Neutrophil (primary cell): ENCODE data around the gene C11orf42.
"Not testable (repeated sequence)": the region's sequence is repeated elsewhere in the genome, so short reads cannot be mapped to it uniquely, and the experiment has no call there.

ENCODE experiments used
- H3K27ac ChIP-seq: fragments of 200-600 bp; sonication (generic); 2 replicates; pipeline ENCODE4 v1.5.1; 2016; ENCODE audit warnings: mild to moderate bottlenecking, moderate library complexity
- H3K27me3 ChIP-seq: fragments of 200-600 bp; sonication (generic); 2 replicates; pipeline ENCODE4 v1.6.0; 2016; ENCODE audit warnings: mild to moderate bottlenecking
- H3K36me3 ChIP-seq: fragments of 200-600 bp; sonication (generic); 2 replicates; pipeline ENCODE4 v1.5.1; 2017
- H3K4me1 ChIP-seq, 2 experiments: fragments of 200-600 bp in 1 of 2; sonication (generic) in 1 of 2; 1 replicate in 1 of 2; 2 replicates in 1 of 2; pipeline versions ENCODE4 v1.5.1 to v1.6.1; 2013 to 2016; ENCODE audit warnings: low read depth in 1 of 2, low read length in 1 of 2, mild to moderate bottlenecking in 1 of 2, moderate library complexity in 1 of 2; ENCODE audit not compliant: control insufficient read depth in 1 of 2, insufficient read depth in 1 of 2
- H3K4me3 ChIP-seq, 2 experiments: fragments of 200-600 bp in 1 of 2; sonication (generic) in 1 of 2; 1 replicate in 1 of 2; 2 replicates in 1 of 2; pipeline ENCODE4 v1.5.1; 2013 to 2016; ENCODE audit warnings: low read depth in 1 of 2, low read length in 1 of 2, mild to moderate bottlenecking in 1 of 2, moderate library complexity in 1 of 2
- H3K9me3 ChIP-seq: fragments of 200-600 bp; sonication (generic); 2 replicates; pipeline ENCODE4 v1.5.1; 2016
- TF ChIP-seq, protein P1 (sequence below): fragments of 200-600 bp; sonication (generic); IDR thresholded peaks from 2 replicates; pipeline ENCODE4 v1.5.1; 2016; ENCODE audit warnings: antibody characterized with exemption

The C11orf42 gene

DNA sequence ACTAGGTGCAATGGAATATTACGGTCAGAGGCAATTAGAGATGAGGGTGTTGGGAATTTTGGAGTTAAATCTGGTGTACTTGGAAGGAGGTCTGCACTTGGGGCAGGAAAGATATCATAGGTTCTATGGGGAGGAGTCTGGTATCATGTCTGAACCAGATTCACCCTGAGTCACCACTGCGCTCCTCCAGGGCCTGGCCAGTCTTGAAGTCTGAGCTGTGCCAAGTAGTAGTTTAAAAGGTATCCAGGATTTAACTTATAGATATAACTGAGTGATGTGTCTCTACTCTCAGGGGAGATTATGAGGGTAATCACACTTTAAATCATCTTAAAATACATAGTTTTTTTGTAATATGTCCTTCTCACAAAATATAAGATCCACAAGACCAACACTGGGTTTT is 40.2 kb downstream of the C11orf42 start:
- Histone ChIP-seq H3K27ac (no peak overlapping the region), H3K4me1 (peaks cover 13% of the 10 kb centered on the region in 2 experiments), H3K36me3 (no peaks in the 10 kb centered on the region), H3K27me3 (no peaks in the 10 kb centered on the region), H3K4me3 (no peak overlapping the region), H3K9me3 (no peaks in the 10 kb centered on the region)
- TF ChIP-seq, protein P1, sequence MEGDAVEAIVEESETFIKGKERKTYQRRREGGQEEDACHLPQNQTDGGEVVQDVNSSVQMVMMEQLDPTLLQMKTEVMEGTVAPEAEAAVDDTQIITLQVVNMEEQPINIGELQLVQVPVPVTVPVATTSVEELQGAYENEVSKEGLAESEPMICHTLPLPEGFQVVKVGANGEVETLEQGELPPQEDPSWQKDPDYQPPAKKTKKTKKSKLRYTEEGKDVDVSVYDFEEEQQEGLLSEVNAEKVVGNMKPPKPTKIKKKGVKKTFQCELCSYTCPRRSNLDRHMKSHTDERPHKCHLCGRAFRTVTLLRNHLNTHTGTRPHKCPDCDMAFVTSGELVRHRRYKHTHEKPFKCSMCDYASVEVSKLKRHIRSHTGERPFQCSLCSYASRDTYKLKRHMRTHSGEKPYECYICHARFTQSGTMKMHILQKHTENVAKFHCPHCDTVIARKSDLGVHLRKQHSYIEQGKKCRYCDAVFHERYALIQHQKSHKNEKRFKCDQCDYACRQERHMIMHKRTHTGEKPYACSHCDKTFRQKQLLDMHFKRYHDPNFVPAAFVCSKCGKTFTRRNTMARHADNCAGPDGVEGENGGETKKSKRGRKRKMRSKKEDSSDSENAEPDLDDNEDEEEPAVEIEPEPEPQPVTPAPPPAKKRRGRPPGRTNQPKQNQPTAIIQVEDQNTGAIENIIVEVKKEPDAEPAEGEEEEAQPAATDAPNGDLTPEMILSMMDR: no peak

GRCh38 chr11:6248248-6248647 is 42.9 kb downstream of the C11orf42 start:
- Histone ChIP-seq H3K27me3 (no peaks in the 10 kb centered on the region), H3K4me3 (no peak overlapping the region), H3K27ac (no peak overlapping the region), H3K4me1 (no peaks in the 10 kb centered on the region), H3K9me3 (no peaks in the 10 kb centered on the region), H3K36me3 (no peaks in the 10 kb centered on the region)
- TF ChIP-seq, protein P1: no peak

DNA sequence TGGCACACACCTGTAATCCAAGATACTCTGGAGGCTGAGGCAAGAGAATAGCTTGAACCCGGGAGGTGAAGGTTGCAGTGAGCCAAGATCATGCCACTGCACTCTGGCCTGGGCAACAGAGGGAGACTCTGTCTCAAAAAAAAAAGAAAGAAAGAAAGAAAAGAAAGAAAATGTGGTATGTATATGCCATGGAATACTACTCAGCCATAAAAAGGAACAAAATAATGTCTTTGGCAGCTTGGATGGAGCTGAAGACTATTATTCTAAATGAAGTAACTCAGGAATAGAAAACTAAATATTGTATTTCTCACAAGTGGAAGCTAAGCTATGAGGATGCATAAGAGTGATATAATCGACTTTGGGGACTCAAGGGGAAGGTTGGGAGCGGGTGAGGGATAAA is 43.5 kb downstream of the C11orf42 start:
- not testable (repeated sequence) for H3K27me3 ChIP-seq, H3K4me1 ChIP-seq, H3K4me3 ChIP-seq, H3K27ac ChIP-seq, H3K9me3 ChIP-seq, H3K36me3 ChIP-seq

DNA sequence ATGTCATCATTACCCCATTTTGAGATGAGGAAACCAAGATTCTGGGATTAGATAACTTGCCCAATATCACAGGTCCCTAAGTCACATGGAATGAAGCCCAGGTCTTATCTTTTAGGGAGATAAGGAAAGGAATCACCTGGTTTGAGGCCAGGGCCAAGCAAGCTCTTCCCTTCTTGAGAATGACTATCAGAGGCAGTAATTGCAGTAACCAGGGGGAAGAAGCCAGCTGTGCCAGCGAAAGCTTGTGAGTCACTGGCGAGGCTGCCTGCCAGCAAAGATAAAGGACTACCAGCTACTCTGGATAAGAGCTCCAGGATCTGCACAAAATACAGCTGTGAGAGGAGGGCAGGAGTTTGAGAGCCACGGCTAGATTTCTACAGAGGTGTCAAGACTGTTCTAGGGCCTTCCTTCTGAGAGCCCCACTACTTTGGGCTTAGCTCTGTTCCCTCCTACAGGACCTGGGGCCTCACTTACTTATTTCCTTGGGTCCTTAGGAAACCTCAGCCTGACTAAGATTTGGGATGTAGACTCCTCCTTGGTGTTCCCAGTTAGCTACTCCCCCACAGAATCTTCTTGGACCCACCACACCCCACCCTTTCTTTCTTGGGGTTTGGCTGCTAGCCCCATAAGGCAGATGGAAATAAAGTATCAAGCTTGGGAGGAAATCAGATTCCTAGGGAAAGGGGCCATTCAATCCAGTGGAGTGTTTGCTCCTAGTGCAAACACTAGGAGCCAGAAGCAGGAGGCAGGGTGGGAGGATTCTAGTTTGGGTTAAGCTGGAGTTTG is 44.6 kb downstream of the C11orf42 start:
- H3K9me3 ChIP-seq: no peaks in the 10 kb centered on the region
- H3K4me3 ChIP-seq: no peak overlapping the region
- H3K4me1 ChIP-seq: no peaks in the 10 kb centered on the region
- no peaks in the 10 kb centered on the region for H3K36me3 ChIP-seq
- H3K27ac ChIP-seq: no peak overlapping the region
- TF ChIP-seq, protein P1: no peak
- H3K27me3 ChIP-seq: peaks cover 6% of the 10 kb centered on the region

DNA sequence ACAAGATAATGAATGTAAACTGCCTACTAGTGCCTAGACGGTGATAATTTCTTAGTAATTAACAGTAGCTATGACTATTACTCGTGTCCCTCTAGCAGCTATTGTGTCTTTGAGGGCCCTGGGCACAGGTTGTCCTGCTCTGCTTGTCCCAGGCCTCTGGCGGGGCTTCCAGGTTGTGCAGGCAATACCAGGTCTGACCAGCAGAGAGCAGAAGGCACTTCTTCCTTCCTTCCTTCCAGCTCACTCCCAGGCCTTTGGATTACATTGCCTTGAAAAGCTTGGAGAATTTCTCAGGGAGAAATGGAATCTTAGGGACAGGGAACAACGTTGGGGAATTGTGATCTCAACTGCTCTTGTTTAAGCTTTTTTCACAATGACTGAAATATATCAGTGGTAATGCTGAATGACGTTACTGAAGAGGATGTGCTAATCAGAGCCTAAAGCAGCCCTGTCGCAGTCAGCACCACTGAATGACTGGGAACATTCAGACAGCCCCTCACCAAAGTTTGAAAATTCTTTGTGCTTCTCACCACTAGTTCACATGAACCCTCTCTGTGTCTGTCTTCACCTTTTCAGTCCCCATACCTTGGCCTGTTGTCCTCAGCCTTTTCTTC is 45.9 kb downstream of the C11orf42 start:
- Histone ChIP-seq H3K9me3 (no peaks in the 10 kb centered on the region), H3K27me3 (peaks cover 19% of the 10 kb centered on the region), H3K4me1 (no peaks in the 10 kb centered on the region), H3K27ac (no peak overlapping the region), H3K4me3 (no peak overlapping the region), H3K36me3 (no peaks in the 10 kb centered on the region)
- TF ChIP-seq, protein P1: peak; percentile 82

- H3K27ac ChIP-seq: no peak overlapping the region
- H3K27me3 ChIP-seq: peaks cover 27% of the 10 kb centered on the region
- H3K36me3 ChIP-seq: no peaks in the 10 kb centered on the region
- H3K9me3 ChIP-seq: no peaks in the 10 kb centered on the region
- TF ChIP-seq, protein P1: no peak
- no peaks in the 10 kb centered on the region for H3K4me1 ChIP-seq
- no peak overlapping the region for H3K4me3 ChIP-seq
Observed at GRCh38 chr11:6251990-6252473, 46.7 kb downstream of the C11orf42 start.
